ENCODE data around the gene F2RL3.

GRCh38 chr19:16878181-16878965 is 10.4 kb upstream of the F2RL3 start:
- TF ChIP-seq CTCF (IDR thresholded peaks at IDR 0.05): no peak
- no peak for TF ChIP-seq ZFX (IDR thresholded peaks at IDR 0.05; ENCODE audit: borderline replicate concordance)

All from 22Rv1 (cell line).